K562 (cell line): ENCODE measurements around the gene HOXD12. TPM values are rescaled to one million over a fixed set of nuclear protein-coding genes. Genes with fewer than 3 reads are reported as not detected.

Experiments
- ATF4 ChIP-seq: fragments of 450-650 bp; formaldehyde crosslinking; IDR thresholded peaks from 2 replicates; pipeline ENCODE4 v1.4.0; 2022; ENCODE audit warnings: mild to moderate bottlenecking, moderate library complexity
- BCLAF1 ChIP-seq, 2 experiments: fragments of 450-650 bp in 1 of 2; IDR thresholded peaks; 2 replicates each; pipeline ENCODE4 v1.6.1; 2011 to 2017; ENCODE audit warnings: low read depth in 2 of 2, antibody characterized with exemption in 1 of 2, borderline replicate concordance in 1 of 2, low read length in 1 of 2, mild to moderate bottlenecking in 1 of 2, mixed read lengths in 1 of 2; ENCODE audit not compliant: control insufficient read depth in 1 of 2
- CBX2 ChIP-seq: fragments of 200-600 bp; sonication (generic); IDR thresholded peaks from one replicate; pipeline ENCODE4 v1.6.1; 2012; ENCODE audit warnings: mild to moderate bottlenecking, low read length, inconsistent platforms; ENCODE audit not compliant: insufficient read depth, poor library complexity, severe bottlenecking
- E2F1 ChIP-seq: sonication (generic); formaldehyde crosslinking; IDR thresholded peaks from 2 replicates; pipeline ENCODE4 v1.8.1; 2023; ENCODE audit warnings: mild to moderate bottlenecking, missing genetic modification reagents, moderate library complexity
- HDAC1 ChIP-seq, 2 experiments: fragments of 450-650 bp; IDR thresholded peaks; 2 replicates each; pipeline ENCODE4 v1.6.1; 2016 to 2017; ENCODE audit warnings: inconsistent platforms in 1 of 2, mild to moderate bottlenecking in 1 of 2, moderate library complexity in 1 of 2
- HDAC6 ChIP-seq: IDR thresholded peaks from 2 replicates; pipeline ENCODE4 v1.6.1; 2012; ENCODE audit warnings: low read depth, mild to moderate bottlenecking, control low read depth, inconsistent platforms, low read length, moderate library complexity
- IFI16 ChIP-seq: fragments of 250-450 bp; sonication (Bioruptor Pico); IDR thresholded peaks from 2 replicates; pipeline ENCODE4 v2.1.2; 2022; ENCODE audit warnings: mild to moderate bottlenecking, inconsistent platforms
- ILK ChIP-seq: fragments of 450-650 bp; IDR thresholded peaks from 2 replicates; pipeline ENCODE4 v1.6.1; 2016; ENCODE audit warnings: missing genetic modification characterization, low read depth, mild to moderate bottlenecking, missing compliant biosample characterization, moderate library complexity, borderline replicate concordance
- MIER1 ChIP-seq: fragments of 450-650 bp; IDR thresholded peaks from 2 replicates; pipeline ENCODE4 v1.6.1; 2016; ENCODE audit warnings: antibody characterized with exemption, mild to moderate bottlenecking, low read depth
- PHTF2 ChIP-seq: fragments of 250-450 bp; sonication (Bioruptor Pico); IDR thresholded peaks from 2 replicates; pipeline ENCODE4 v1.5.0; 2021; ENCODE audit warnings: mild to moderate bottlenecking
- RUNX1 ChIP-seq: sonication (generic); IDR thresholded peaks from 2 replicates; pipeline ENCODE4 v1.6.1; 2016; ENCODE audit warnings: antibody characterized with exemption, low read depth
- TAF1 ChIP-seq: IDR thresholded peaks from 2 replicates; pipeline ENCODE4 v1.6.1; 2011; ENCODE audit warnings: mild to moderate bottlenecking, low read length, moderate library complexity; ENCODE audit not compliant: insufficient read depth, control insufficient read depth, severe bottlenecking; ENCODE audit errors: extremely low read depth
- TEAD2 ChIP-seq: fragments of 450-650 bp; IDR thresholded peaks from 2 replicates; pipeline ENCODE4 v1.6.1; 2016; ENCODE audit warnings: missing genetic modification characterization, control low read depth, missing compliant biosample characterization
- USF1 ChIP-seq: sonication (generic); formaldehyde crosslinking; IDR thresholded peaks from 2 replicates; pipeline ENCODE4 v1.9.0; 2022; ENCODE audit warnings: mild to moderate bottlenecking, missing genetic modification reagents
- ZFX ChIP-seq: sonication (generic); formaldehyde crosslinking; IDR thresholded peaks from 2 replicates; pipeline ENCODE4 v1.8.0; 2022; ENCODE audit warnings: mild to moderate bottlenecking, missing genetic modification reagents, moderate library complexity
- ZNF174 ChIP-seq: fragments of 250-450 bp; sonication (Bioruptor Pico); IDR thresholded peaks from 2 replicates; pipeline ENCODE4 v1.4.0; 2020; ENCODE audit warnings: mild to moderate bottlenecking
- ZNF354B ChIP-seq: fragments of 250-450 bp; sonication (Bioruptor Pico); IDR thresholded peaks from 2 replicates; pipeline ENCODE4 v1.4.0; 2020
- ZNF699 ChIP-seq: fragments of 250-450 bp; sonication (Bioruptor Pico); IDR thresholded peaks from 2 replicates; pipeline ENCODE4 v1.8.0; 2021; ENCODE audit warnings: mild to moderate bottlenecking, moderate library complexity; ENCODE audit not compliant: insufficient replicate concordance
- ZNF740 ChIP-seq, 3 experiments: fragments of 200-800 bp in 1 of 3; sonication (Bioruptor generic) in 1 of 3; sonication (generic) in 1 of 3; formaldehyde crosslinking in 1 of 3; IDR thresholded peaks; 2 replicates each; pipeline versions ENCODE4 v1.6.1 to v1.8.0; 2016 to 2022; ENCODE audit warnings: mild to moderate bottlenecking in 2 of 3, missing compliant biosample characterization in 2 of 3, missing genetic modification characterization in 2 of 3, missing genetic modification reagents in 1 of 3
- polyA plus RNA-seq, 8 experiments: library from polyadenylated mRNA; depleted of rRNA in 4 of 8; stranded (reverse) in 5 of 8; unstranded in 3 of 8; fragments of >200 nt; fragmentation: Nextera tagmentation in 2 of 8; fragmentation: Illumina TruSeq in 1 of 8; extraction: Ambion mirVana in 2 of 8; extraction: Trizol in 1 of 8; gene quantifications; 2 replicates each; pipeline versions ENCODE4 v1.2.1 to v1.2.3, GENCODE V29; 2011 to 2014; ENCODE audit warnings: inconsistent platforms in 1 of 8, missing spikeins in 1 of 8
- total RNA-seq, 7 experiments: library from RNA; depleted of rRNA in 6 of 7; stranded (reverse); fragments of >200 nt in 6 of 7; fragmentation: Illumina TruSeq in 2 of 7; extraction: Trizol in 2 of 7; gene quantifications; 2 replicates each; pipeline versions ENCODE4 v1.2.1 to v1.2.3, GENCODE V29; 2011 to 2021; ENCODE audit warnings: low replicate concordance in 1 of 7

Gene HOXD12
- total and polyA plus RNA-seq, 9 of the 15 experiments (the other 6 are each of a cell fraction or from before 2014, with no cell fraction given): not detected

GRCh38 chr2:176140513-176141317, 41.1 kb downstream of the HOXD12 start (continued):
- TF ChIP-seq E2F1 (CRISPR knock-in tag): peak; percentile 74; the same call in 1 of the 2 replicates
- TF ChIP-seq ATF4: no peak
- no peak for TF ChIP-seq ILK (tag)
- no peak for TF ChIP-seq USF1
- no peak for TF ChIP-seq ZNF699 (CRISPR knock-in tag)
- TF ChIP-seq TEAD2: no peak
- 0 out of 2 replicates have a peak, but pooled peaks have one; percentile 35 for TF ChIP-seq ZNF740 (CRISPR knock-in tag; IDR thresholded peaks at IDR 0.05)
- TF ChIP-seq ZNF740 (tag; IDR thresholded peaks at IDR 0.05): no peak
- no peak for TF ChIP-seq TAF1
- TF ChIP-seq PHTF2 (CRISPR knock-in tag): no peak
- TF ChIP-seq ZNF354B (CRISPR knock-in tag): no peak
- TF ChIP-seq CBX2: no peak
- TF ChIP-seq HDAC1 (IDR thresholded peaks at IDR 0.05): no peak
- no peak for TF ChIP-seq BCLAF1 (IDR thresholded peaks at IDR 0.05; ENCODE audit: borderline replicate concordance in 1 of 2, control insufficient read depth in 1 of 2, low read depth in 2 of 2, low read length in 1 of 2)
- no peak for TF ChIP-seq IFI16
- TF ChIP-seq ZFX (CRISPR knock-in tag): 0 out of 2 replicates have a peak, but pooled peaks have one; percentile 21
- no peak for TF ChIP-seq HDAC6
- no peak for TF ChIP-seq ZNF174 (CRISPR knock-in tag)
- 0 out of 2 replicates have a peak, but pooled peaks have one; percentile 34 for TF ChIP-seq RUNX1
- TF ChIP-seq MIER1: no peak
